GM19372 (cell line): ENCODE measurements around the gene KCNK3.
"Not testable (repeated sequence)": the region's sequence is repeated elsewhere in the genome, so short reads cannot be mapped to it uniquely, and the experiment has no call there.

Experiments used
- ATAC-seq: cut with Tn5 transposase; IDR thresholded peaks from one replicate; pipeline ENCODE4 v1.9.1; 2021; ENCODE audit warnings: mild to moderate bottlenecking, low read depth, moderate library complexity; ENCODE audit not compliant: unreplicated experiment

The KCNK3 gene

DNA sequence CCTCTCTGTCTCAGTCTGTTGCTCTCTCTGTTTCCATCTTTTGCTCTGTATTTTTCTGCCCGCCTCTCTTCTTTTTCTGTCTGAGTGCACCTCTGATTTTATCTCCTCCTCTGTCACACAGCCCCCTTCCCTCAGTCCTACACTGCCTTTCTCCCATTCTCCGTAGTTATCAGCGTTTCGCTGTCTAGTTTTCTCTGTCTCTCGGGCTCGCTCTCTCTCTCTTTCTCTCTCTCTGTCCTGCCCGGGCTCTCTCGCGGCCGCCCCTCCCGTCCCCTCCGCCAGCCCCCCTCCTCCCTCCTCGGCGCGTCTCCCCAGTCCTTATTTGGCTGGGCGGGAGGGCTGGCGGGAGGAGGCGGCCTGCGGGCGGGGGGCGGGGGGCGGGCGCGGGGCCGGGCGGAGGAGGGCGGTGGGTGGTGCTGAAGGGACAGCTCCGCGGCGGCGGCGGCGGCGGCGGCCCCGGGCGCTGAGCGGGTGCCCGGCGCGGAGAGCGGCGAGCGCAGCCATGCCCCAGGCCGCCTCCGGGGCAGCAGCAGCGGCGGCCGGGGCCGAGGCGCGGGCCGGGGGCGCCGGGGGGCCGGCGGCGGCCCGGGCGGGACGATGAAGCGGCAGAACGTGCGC is at the start of gene KCNK3:
KCNK3 (plus strand) TSS at position 444 of the 618 bp plus-strand sequence; CDS start at position 598, 154 bp downstream.
- no peak for ATAC-seq

DNA sequence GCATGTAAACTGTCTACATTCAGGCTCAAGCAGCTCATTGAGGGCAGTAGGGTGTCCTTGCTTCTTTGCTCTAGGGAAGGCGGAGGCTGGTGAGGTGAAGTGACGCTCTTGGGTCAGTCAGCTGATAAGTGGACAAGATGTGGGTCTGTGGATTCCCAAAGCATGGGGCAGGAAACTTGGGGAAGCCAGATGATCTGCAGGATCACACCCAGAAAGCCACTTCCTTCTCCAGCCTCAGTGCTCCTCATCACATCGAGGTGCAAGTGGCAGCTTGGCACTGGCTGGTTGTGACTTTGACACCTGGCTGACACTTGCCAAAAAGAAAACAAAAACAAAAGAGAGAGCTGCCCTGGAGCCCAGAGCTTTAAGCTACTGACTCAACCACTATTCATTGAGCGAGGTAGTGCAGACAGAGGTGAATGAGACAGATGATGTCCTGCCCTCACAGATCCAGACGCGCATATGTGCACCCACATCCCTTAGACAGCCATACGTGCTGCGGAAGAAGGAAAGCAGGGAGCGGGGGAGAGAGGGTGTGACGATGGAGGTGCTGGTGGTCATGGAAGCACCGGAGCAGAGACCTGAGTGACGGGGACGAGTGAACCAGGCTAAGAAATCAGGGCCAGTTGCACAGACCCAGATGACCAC is 48.2 kb upstream of the KCNK3 start:
- no peak for ATAC-seq

DNA sequence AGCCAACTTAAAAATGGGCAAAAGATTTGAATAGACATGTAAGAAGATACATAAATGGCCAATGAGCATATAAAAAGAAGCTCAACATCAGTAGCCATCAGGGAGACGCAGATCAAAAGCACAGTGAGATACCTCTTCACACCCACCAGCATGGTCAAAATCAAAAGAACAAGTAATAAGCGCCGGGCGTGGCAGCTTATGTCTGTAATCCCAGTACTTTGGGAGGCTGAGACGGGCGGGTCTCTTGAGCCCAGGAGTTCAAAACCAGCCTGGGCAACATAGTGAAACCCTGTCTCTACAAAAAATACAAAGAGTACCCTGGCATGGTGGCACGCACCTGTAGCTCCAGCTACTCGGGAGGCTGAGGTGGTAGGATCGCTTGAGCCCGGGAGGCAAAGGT is 46.8 kb upstream of the KCNK3 start:
- ATAC-seq, result no peak

DNA sequence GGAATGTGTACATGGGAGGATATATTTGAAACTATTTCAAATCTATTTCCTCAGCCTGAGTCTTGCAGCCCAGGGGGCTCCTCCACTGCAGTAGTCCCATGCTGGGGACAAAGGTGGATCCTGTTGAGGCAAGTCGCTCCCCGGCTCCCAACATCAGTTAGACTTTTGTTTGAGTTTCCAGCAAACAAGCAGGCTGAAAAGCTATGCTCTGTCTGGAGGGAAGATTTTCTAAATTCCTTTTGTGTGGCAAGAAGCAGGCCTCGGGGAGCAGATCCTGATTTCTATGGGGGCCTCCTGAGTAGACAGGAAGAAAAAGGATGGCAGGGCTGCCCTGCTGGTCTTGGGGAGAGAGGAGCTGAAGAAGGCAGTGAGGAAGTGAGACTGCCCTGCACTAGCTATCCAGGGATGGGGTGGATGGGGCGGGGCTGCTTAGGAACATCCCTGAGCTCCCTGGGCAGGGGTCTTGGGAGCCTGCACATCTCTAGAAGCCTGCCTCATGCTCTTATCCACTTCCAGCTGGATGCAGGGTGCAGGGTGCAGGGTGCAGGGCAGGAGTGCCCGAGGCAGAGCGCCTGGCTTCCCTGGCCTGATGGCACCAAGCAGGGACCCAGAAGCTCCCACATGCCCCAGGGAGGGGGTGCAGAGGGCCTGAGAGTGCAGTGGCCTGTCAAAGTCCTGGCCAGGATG is 45.4 kb upstream of the KCNK3 start:
- ATAC-seq, result no peak

DNA sequence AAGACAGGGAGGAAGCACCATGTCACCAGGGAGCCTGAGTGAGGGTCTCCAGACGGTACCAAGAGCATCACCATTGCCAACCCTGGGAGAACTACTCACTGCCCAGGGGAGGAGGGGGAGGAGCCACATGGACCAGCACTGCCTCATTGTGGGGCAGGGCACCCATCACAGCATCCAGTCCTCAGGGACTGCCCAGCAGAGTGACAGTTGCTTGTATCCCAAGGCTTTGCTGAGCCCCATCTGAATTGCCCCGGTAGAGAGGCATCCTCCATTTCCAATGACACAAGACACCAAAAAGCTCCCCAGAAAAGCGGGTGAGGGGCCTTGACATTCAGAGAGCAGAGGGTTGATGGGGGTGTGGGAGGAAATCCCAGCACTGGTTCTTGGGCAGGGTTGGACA is 44.5 kb upstream of the KCNK3 start:
- no peak for ATAC-seq

DNA sequence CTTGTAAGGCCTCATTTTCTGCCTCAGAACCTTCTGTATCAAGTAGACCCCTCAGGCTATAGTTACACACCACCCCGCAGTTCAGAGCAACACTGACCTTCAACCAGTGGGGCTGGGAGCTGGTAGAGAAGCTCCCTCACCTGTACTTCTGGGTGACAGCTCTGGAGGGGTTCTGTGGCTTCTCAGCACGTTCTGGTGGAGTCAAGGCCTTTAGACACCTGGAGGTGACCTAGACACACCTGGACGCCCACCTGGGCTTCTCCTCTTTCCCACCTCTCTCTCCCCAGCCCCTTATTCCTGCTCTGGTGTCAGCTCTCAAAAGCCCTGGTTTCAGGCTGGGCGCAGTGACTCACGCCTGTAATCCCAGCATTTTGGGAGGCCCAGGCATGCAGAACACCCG is 44.0 kb upstream of the KCNK3 start:
- ATAC-seq, result no peak

DNA sequence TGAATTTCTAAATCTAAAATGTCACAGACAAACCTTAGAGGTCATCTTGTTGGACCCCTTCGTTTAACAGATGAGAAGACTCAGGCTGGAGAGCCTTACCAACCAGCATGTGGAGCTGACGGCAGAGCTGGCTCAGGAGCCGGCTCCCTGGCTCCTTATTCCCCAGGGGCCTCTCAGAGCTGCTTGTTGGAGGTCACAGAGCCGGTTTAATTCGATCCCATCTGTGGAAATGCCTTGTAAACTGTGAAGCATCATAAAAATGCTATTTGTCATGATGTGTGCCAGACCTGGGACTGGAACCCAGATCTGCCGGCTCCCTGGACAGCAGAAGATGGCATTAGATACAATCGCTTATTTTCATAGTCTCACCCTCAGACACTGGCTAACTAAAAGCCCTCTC is 43.2 kb upstream of the KCNK3 start:
- ATAC-seq, result no peak

DNA sequence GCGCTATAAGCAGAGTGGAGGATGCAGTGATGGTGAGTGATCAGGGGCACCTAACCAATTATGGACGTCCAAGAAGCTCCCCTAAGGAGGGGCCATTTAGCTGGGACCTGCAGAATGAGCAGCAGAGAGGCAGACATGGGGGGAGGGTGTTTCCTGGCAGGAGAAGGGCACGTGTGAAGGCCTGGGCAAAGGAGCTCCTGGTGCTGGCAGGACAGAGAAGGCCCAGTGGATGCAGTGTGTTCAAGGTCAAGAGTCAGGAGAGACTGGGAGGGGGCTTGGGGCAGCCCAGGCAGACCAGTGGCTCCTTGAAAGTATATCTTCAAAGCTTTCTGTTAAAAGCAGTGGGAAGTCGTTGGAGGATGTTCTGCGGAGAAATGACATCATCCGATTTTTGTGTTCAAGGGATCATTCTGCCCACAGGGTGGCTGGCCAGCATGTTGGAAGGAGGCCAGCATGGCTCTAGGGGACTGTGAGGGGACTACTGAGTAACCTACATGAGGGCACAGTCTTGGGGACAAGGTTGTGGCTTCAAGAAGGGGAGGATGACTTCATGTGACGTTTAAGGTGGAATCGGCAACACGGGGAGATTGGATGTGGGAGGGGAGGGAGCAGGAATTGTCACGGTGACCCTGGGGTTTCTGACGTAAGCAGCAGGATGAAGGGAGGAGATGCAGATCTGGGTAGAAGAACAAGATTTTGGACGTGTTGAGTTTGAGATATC is 42.4 kb upstream of the KCNK3 start:
- no peak for ATAC-seq

DNA sequence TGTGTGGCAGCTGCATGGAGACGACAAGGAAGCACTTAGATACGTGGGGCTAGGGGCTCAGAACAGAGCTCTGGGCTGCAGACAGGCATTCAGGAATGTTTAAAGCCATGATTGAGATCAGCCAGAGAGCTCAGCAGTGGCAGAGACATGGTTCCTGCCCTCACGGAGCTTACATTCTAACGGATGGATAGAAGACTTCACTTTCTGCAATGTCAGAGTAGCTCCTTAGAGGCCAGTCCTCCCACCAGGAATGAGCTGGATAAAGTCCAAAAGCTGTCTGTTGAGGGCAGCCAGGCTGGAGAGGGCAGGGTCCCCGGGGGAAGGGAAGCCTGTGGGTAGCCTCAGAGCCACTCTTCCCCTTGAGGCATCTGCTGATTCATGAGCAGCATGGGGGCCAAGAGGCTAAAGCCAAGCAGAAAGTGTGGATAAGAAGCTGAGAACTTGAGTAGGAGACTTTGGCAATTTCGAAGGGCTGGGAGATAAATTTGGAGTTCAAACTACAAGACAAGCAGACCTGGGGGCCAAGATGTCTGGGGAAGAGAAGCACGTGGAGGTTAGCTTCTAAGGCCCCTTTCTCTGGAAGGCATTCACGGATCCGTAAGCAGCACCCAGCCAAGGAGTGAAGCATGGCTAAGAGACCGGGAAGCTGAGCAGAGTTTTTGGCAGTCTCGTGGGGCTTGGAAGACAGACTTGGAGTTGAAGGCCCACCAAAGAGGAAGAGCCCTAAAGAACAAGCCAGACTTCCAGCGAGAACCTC is 41.6 kb upstream of the KCNK3 start:
- ATAC-seq, result no peak

DNA sequence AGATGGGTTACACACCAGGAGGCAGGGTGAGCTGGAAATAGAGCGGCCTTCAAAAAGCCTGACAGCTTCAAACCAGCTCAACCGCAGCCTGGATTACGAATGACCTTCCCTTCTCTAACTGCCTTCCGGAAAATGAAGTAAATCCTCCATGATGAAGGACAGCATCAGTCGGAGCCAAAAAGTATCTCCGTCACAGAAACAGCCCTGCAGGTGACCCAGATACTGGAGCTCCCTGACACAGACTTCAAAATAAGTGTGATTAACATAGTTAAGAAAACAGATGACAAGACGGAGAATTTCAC is 41.1 kb upstream of the KCNK3 start:
- ATAC-seq, result no peak

DNA sequence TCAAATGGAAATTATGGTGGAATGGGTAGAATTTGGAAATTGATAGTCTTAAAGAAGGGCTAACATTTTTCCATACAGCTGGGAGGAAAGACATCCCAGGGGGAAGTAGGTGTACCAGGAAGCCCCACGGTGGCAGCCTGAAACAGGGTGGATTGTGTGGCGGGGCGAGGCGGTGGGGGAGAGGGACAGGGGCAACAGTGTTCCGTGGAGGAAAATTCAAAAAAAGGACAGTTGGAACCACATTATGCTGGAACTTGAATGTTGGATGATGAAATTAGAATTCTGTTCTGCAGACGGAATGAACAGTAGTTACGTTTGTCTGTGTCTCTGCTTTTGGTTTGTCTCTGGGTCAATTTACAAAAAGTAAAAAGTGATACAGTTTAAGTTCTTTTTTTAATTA is 40.7 kb upstream of the KCNK3 start:
- ATAC-seq, result no peak

DNA sequence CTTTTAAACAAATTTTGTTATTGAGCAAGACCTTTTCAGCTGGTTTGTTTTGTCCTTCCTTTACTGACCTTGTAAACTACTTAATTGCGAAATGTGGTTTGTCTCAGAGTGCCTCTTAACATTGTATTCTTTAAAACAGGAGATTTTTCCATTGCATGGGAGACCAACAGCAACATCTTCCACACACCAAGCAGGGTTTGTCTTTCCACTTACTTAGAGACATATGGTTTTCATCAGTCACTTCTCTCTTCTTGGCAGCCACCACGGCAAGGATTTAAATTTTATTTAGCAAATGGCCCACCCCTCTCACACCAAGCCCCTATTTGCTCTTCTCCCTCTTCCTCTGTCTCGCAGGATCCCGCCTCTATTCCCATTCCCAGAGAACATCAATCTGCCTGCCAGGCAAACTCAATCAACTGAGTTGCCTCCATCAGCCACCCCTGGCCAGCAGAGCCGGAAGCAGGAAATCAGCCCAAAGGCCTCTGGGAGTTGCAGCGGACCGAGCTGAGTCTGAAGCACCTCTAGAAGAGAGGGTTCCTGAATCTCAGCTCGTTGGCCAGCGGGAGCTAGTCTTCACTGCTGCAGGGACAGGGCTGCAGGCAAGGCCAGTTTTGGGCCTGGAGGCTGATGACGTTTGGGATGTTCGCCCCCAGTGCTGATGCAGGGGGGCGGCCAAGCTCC is 40.0 kb upstream of the KCNK3 start:
- no peak for ATAC-seq

DNA sequence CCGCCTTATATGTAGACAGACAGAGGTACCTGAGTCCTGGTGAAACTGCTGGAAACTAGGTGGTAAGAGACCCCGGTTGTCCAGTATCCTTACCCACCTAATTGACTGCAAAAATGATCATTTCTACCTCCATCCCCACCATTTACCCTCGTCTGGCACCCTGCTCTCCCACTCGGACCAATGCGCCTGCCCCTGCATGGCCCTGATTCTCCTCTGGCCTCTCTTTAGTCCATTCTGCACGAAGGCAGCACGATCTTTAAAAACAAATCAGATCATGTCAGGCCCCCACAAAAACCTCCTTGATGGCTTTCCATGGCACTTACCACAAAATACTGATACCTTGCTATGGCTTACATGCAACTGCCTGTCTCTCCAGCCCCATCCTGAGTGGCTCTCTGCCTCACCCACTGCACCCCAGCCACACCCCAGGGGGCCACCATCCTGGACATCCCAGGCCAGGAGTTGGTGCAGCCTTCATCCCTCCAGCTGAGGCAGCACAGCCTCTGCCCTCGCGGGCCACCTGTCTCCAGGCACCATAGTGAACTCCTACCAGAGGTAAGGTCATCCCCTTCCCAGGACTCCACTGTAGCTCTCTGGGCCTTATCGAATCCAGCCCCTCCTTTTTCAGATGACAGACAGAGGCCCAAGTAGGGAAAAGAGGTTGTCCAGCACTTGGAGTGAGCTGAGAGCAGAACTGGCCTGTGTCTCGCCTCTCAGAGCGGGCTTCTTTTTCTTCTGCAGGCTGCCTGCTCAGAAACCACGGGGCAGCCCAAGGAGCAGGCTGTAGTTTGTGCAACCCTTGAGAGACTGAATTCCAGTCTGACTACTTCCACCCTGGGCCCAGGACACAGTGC is 39.1 kb upstream of the KCNK3 start:
- ATAC-seq, result no peak

DNA sequence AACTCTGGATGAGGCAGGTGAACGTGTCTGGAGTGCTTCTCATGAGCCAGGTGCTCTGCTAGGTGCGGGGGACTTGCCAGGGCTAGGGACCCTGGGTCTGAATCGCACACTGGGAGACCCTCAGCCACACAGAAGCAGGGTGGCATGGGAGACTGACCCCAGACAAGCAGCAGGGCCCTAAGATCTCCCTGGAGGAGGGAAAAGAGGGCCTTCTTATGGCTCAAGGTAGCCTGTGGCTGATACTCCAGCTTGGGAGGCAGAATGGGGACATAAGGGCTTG is 38.5 kb upstream of the KCNK3 start:
- no peak for ATAC-seq

DNA sequence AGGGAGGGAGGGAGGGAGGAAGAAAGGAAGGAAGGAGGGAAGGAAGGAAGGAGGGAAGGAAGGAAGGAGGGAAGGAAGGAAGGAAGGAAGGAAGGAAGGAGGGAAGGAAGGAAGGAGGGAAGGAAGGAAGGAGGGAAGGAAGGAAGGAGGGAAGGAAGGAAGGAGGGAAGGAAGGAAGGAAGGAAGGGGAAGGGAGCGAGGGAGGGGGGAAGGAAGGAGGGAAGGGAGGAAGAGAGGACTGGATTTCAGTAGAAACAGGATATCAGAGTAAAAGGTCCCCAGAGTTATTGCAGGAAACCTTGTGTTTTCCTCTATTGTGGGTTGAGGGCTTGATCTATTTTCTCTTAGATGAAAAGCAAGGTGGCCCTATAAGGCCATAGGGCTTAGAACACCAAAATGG is 37.4 kb upstream of the KCNK3 start:
- ATAC-seq, result not testable (repeated sequence)

DNA sequence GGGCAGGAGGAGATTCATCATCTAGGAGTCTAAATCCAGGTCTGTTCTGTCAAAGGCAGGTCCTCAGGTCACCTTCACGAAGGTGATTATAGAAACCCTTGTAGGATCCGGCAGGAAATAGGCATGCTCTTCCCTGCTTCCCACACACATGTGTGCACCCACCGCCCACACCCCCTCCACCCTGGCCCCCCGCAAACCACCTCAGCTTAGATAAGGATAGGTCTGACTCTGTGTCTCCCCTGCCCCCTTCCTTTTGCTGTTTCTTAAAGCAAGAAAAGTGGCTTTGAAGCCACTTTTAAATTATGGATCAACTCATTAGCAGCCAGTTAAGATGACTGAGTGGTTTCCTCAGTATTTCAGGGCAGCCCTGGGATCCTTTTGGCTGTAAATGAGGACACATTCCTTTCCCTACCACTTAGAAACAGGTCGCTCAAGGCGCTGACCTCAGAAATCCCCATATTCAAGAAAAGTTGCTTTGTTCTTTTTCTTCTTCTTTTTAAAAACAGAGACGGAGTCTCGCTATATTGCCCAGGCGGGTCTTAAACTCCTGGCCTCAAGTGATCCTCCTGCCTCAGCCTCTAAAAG is 36.8 kb upstream of the KCNK3 start:
- no peak for ATAC-seq

DNA sequence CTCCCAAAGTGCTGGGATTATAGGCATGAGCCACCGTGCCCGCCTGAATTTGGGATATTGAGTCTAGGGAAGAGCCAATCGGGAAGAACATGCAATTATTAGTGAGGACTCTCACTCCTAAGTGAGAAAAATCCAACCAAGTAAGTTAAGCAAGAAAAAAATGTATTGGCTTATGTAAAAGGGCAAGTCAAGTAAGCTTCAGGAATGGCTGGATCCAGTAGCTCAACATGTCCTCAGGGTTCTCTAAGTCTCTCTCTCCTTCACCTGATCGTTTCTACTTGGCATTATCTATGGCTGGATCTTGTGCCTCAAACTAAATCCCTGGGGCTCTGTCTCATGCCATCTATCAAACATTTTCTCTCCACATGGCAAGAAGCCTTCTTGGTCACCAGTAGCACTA is 35.3 kb upstream of the KCNK3 start:
- ATAC-seq, result no peak

DNA sequence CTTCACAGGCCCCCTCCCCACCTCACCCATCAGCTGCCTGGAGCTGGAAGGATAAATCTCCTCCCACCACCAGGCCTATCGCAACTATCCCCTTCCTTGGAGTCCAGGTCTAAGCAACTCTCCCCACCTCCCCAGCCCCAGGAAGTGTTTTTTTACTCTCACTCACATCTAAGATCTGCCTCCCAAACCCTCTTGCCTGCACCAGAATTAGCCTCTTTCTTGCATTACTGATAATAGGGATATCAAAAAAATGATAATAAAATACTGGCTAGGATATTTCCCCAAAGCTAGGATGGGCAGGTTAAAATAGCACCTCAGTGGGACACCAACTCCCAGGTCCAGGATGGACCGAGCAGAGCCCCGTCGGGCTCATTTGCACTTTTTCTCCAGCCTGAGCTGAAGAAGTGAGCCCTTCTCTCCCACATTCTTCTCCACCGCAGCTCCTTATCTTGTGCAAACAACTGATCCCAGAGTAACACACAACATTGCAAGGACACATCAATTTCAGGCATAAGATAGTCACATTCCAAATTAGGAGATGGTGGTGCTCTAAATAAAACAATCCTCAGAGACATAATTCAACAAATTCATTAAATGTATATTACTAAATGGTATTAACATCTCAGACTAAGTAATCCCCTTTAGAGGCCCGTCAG is 33.7 kb upstream of the KCNK3 start:
- no peak for ATAC-seq
